ENCODE measurements around the gene NR1H4.

DNA sequence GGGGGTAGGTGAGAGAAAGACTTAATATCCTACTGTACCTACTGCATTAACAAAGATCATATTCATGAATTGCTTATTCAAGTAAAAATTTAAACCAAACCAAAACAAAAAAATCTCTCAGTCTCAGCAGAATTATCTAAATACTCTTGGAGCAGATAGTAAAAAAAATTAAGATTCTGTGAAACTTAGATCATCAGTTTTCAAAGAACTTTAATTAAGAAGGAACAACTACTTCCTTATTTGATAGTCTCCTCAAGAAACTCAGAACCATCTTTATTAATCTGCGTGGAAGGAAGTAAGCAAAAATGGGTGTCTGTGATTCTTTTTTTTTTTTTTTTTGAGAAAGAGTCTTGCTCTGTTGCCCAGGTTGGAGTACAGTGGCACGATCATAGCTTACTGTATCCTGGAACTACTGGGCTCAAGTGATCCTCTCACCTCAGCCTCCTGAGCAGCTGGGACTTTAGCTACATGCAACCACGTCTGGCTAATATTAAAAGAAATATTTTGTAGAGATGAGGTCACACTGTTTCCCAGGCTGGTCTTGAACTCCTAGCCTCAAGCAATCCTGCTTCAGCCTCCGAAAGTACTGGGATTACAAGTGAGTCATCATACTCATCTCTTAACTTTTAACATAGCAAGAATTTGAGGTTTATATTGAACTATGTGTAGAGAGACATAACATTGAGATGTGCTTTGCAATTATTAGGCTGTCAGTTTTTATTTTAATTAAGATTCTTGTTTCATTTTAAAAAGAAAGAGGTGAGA, 137.2 kb downstream of the NR1H4 start:
- TF ChIP-seq ZNF778 (CRISPR knock-in tag; IDR thresholded peaks at IDR 0.05) (no peak), HNRNPLL (IDR thresholded peaks at IDR 0.05; ENCODE audit: low read depth, low read length, poor library complexity, severe bottlenecking) (no peak), MEF2A (IDR thresholded peaks at IDR 0.05; ENCODE audit: control insufficient read depth, low read depth, low read length) (no peak), HCFC1 (IDR thresholded peaks at IDR 0.05; ENCODE audit: low read depth, low read length) (no peak), SMARCC2 (IDR thresholded peaks at IDR 0.05; ENCODE audit: low read depth) (no peak), SREBF1 (IDR thresholded peaks at IDR 0.05; ENCODE audit: borderline replicate concordance, low read depth, low read length) (no peak), CTCF (IDR thresholded peaks at IDR 0.05 in 2 of 3, conservative IDR thresholded peaks at IDR 0.05 in 1 of 3; ENCODE audit: insufficient read depth in 2 of 3, low read depth in 1 of 3, low read length in 3 of 3) (no peak), POLR2AphosphoS5 (IDR thresholded peaks at IDR 0.05; ENCODE audit: control insufficient read depth, insufficient read depth, low read depth, low read length) (no peak), CREM (IDR thresholded peaks at IDR 0.05; ENCODE audit: low read depth) (no peak), ATF7 (IDR thresholded peaks at IDR 0.05) (no peak), PHF21A (IDR thresholded peaks at IDR 0.05; ENCODE audit: borderline replicate concordance, low read depth) (no peak)
- TF ChIP-seq, protein P1, sequence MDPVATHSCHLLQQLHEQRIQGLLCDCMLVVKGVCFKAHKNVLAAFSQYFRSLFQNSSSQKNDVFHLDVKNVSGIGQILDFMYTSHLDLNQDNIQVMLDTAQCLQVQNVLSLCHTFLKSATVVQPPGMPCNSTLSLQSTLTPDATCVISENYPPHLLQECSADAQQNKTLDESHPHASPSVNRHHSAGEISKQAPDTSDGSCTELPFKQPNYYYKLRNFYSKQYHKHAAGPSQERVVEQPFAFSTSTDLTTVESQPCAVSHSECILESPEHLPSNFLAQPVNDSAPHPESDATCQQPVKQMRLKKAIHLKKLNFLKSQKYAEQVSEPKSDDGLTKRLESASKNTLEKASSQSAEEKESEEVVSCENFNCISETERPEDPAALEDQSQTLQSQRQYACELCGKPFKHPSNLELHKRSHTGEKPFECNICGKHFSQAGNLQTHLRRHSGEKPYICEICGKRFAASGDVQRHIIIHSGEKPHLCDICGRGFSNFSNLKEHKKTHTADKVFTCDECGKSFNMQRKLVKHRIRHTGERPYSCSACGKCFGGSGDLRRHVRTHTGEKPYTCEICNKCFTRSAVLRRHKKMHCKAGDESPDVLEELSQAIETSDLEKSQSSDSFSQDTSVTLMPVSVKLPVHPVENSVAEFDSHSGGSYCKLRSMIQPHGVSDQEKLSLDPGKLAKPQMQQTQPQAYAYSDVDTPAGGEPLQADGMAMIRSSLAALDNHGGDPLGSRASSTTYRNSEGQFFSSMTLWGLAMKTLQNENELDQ (CRISPR knock-in tag; IDR thresholded peaks at IDR 0.05; ENCODE audit: borderline replicate concordance) = no peak
- TF ChIP-seq, protein P2, sequence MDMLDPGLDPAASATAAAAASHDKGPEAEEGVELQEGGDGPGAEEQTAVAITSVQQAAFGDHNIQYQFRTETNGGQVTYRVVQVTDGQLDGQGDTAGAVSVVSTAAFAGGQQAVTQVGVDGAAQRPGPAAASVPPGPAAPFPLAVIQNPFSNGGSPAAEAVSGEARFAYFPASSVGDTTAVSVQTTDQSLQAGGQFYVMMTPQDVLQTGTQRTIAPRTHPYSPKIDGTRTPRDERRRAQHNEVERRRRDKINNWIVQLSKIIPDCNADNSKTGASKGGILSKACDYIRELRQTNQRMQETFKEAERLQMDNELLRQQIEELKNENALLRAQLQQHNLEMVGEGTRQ (CRISPR knock-in tag; IDR thresholded peaks at IDR 0.05) = no peak

Data from K562 (cell line).